NCI-H82 (cell line): ENCODE measurements around the gene FAM222A.

Experiments
- DNase-seq: peaks from one replicate; lab custom pipeline; 2025; lab: John Stamatoyannopoulos, UW

The FAM222A gene

GRCh38 chr12:109710747-109711595, 2.7 kb upstream of the FAM222A start:
- no peak for DNase-seq

DNA sequence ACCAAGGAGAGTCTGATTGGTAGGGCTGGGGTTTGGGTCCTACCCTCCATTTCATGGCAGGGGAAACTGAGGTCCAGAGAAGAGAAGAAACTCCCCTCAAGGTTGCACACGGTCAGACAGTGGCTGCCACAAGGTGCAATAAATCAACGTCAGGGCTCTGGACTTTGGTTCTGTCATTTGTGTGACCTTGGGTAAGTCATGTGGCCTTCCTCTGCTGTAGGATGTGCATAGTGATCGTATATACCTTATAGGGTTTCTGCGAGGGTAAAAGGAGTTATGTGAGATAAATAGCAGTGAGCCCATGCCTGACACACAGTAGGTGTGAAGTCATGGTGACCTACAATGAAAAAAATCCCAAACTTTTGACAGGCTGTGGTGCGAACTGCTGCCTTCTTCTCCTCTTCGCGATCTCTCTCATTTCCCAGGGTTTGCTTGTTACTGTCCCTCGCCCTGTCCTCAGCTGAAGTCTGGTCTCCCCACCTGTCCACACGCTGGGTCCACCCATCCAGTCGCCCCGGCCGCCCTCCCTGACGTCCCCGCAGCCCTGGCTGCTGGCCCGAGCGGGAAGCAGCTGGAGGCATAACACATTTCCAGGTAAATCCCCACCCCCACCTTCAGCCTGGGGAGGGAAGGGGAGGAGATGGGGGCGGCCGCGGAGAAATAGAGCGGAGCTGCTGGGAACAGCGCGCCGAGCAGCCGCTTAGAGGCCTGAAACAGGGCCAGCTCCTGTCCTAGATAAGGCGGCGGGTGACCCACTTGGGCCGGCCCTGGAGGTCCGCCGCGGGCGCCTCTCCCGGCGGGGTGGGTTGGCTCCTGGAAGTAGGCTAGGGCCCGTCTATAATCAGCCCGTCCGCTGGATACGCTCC, 1.8 kb upstream of the FAM222A start:
- DNase-seq, result peak; percentile 34

- DNase-seq, result peak; percentile 83
Observed at GRCh38 chr12:109714141-109714912, 702 bp downstream of the FAM222A start.

GRCh38 chr12:109714913-109715244, 1.3 kb downstream of the FAM222A start:
- DNase-seq, result no peak

DNA sequence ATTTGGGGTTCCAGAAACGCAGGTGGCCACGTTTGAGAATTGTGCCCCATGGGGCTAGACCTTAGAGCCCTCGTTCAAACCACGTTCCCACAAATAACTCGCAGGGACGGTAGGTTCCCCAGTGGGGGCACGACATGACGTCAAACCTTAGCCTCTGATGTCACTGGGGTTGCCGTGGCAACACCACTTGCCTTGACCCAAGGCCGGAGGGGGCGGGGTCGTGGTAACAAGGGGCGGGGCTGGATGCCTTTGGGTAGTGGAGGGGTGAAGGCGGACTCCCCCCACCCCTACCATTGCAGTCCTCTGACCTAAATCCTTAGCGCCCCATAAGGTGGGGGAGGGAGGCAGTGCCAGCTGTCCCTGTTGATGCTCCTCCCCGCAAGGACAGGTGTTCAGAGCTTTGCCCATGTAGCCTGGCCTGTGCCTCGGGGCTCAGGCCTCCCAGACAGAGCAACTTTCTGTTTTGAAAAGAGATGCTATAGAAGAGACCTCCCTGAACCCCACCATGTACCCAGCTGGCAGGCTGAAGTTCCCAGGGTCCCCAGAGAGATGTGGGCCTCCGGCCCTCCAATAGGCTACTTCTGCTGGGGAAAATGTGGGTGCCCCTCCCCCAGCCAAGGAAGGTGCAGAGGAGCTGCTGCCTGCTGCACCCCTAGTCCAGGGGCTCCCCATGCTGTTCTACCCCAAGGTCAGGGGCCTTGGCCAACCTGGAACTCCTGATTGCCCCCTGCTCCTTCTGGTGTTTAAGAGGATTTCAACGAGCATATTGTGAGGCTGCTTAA, 1.9 kb downstream of the FAM222A start:
- DNase-seq, result peak; percentile 90

- DNase-seq, result no peak
Observed at GRCh38 chr12:109716092-109716479, 2.5 kb downstream of the FAM222A start.

DNA sequence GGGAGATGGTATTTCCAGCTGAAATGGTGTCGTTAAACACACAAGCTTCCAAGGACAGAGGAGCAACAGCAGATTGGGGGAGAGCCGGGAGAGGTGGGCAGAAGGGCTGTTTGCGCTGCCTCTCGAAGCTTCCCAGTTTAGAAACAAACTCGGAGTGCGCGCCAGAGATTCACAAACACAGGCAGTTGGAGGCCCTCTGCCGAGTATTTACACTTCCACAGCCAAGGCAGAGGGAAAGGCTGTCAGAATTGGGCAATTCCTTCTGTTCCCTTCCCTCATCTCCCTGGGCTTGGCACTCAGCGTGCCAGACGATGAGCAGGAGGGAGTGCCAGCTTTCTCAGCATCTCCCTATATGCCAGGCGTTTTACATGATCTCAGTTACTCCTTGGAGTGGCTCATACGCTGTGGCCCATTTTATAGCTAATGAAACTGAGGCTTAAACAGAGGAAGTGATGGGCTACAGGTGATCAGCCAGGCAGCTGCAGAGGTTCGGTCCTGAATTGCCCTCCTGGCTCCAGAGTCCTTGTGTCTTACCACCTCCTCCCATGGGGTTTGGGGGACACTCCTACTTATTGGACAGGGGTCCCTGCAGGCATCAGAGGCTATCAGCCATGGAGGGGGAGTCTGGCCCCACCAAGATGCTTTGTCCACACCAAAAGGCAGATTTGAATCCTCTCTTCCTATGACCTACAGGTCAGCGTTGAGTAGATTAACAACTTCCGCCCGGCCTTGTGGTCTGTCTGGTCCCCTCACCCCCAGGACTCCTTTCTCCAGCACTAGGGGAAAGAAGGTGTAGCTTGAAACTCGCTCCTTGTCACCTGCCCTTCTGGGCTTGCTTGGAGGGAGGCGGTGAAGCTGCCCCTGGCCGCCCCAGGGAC, 3.1 kb downstream of the FAM222A start:
- DNase-seq, result peak; percentile 26

GRCh38 chr12:109717390-109718357, 4.0 kb downstream of the FAM222A start:
- peak; percentile 72 for DNase-seq

- DNase-seq, result peak; percentile 21
Observed at GRCh38 chr12:109718390-109718789, 4.8 kb downstream of the FAM222A start.

GRCh38 chr12:109719123-109720022, 5.7 kb downstream of the FAM222A start:
- DNase-seq, result peak; percentile 55

GRCh38 chr12:109720152-109720856, 6.7 kb downstream of the FAM222A start:
- no peak for DNase-seq

DNA sequence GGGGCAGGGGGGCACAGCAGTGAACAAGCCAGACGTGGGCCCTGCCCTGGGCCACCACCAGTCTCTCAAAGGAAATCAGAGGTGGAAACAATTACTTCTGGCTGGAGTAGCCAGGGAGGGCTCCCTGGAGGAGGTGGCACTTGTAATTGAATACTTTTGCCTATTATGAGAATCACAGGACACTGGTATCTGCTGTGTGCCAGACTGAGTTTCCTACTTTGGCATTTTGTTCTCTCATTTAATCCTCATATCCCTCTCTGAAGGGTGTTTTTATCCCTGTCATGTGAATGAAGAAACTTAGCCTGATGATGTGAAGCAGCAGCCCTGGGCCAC, 7.2 kb downstream of the FAM222A start:
- DNase-seq, result no peak

- DNase-seq, result no peak
Observed at GRCh38 chr12:109721276-109721675, 7.7 kb downstream of the FAM222A start.

- no peak for DNase-seq
Observed at GRCh38 chr12:109722022-109722720, 8.5 kb downstream of the FAM222A start.

GRCh38 chr12:109722721-109723094, 9.1 kb downstream of the FAM222A start:
- DNase-seq, result no peak

GRCh38 chr12:109723311-109723881, 9.8 kb downstream of the FAM222A start:
- no peak for DNase-seq
